ENCODE results near the gene ORC3.

DNA sequence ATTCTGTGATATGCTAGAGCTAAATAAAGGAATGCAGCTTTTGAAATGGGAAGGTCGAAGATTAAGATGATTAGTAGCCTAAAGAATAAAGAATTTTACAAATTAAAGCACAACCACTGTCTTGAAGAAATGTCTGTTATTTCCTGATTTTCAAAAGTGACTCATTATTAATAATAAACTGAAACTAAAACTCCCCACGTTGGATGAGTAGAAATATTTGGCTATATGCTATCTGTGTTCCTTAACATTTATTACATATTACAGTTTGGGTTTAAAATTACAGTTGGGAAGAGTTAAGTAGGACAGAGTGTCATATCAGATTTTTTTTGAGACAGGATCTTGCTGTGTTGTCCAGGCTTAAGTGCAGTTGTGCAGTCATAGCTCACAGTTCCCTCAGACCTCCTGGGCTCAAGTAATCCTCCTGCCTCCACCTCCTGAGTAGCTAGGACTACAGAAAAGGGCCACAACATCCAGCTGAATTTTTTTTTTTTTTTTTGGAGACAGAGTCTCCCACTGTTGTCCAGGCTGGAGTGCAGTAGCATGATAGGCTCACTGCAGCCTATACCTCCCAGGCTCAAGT is 65.0 kb downstream of the ORC3 start:
- TF ChIP-seq, protein P1, sequence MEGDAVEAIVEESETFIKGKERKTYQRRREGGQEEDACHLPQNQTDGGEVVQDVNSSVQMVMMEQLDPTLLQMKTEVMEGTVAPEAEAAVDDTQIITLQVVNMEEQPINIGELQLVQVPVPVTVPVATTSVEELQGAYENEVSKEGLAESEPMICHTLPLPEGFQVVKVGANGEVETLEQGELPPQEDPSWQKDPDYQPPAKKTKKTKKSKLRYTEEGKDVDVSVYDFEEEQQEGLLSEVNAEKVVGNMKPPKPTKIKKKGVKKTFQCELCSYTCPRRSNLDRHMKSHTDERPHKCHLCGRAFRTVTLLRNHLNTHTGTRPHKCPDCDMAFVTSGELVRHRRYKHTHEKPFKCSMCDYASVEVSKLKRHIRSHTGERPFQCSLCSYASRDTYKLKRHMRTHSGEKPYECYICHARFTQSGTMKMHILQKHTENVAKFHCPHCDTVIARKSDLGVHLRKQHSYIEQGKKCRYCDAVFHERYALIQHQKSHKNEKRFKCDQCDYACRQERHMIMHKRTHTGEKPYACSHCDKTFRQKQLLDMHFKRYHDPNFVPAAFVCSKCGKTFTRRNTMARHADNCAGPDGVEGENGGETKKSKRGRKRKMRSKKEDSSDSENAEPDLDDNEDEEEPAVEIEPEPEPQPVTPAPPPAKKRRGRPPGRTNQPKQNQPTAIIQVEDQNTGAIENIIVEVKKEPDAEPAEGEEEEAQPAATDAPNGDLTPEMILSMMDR (conservative IDR thresholded peaks at IDR 0.05; ENCODE audit: low read depth, low read length) = no peak
- no peak for TF ChIP-seq EZH2 (IDR thresholded peaks at IDR 0.05; ENCODE audit: borderline replicate concordance, low read depth, low read length, poor library complexity, severe bottlenecking)
